ENCODE measurements around the gene MBOAT1.
"Not testable (repeated sequence)": the region's sequence is repeated elsewhere in the genome, so short reads cannot be mapped to it uniquely, and the experiment has no call there.

MBOAT1 gene

GRCh38 chr6:20170455-20171148 lies 41.7 kb downstream of the MBOAT1 start:
- DNase-seq (ENCODE audit: low read depth, low spot score): no peak

- no peak for DNase-seq (ENCODE audit: low read depth, low spot score)
Observed at GRCh38 chr6:20169786-20170185, 42.5 kb downstream of the MBOAT1 start.

- DNase-seq (ENCODE audit: low read depth, low spot score): no peak
Observed at GRCh38 chr6:20169119-20169557, 43.1 kb downstream of the MBOAT1 start.

- DNase-seq (ENCODE audit: low read depth, low spot score): no peak
Observed at GRCh38 chr6:20168690-20169089, 43.6 kb downstream of the MBOAT1 start.

- DNase-seq (ENCODE audit: low read depth, low spot score): no peak
Observed at GRCh38 chr6:20167601-20168000, 44.7 kb downstream of the MBOAT1 start.

GRCh38 chr6:20166210-20166609 lies 46.1 kb downstream of the MBOAT1 start:
- no peak for DNase-seq (ENCODE audit: low read depth, low spot score)

GRCh38 chr6:20162515-20162914 lies 49.8 kb downstream of the MBOAT1 start:
- DNase-seq (ENCODE audit: low read depth, low spot score): no peak

GRCh38 chr6:20160541-20161283 lies 51.6 kb downstream of the MBOAT1 start:
- DNase-seq (ENCODE audit: low read depth, low spot score): no peak

- no peak for DNase-seq (ENCODE audit: low read depth, low spot score)
Observed at GRCh38 chr6:20159781-20160540, 52.3 kb downstream of the MBOAT1 start.

GRCh38 chr6:20159098-20159497 lies 53.2 kb downstream of the MBOAT1 start:
- no peak for DNase-seq (ENCODE audit: low read depth, low spot score)

GRCh38 chr6:20158676-20159075 lies 53.6 kb downstream of the MBOAT1 start:
- DNase-seq (ENCODE audit: low read depth, low spot score): no peak

- no peak for DNase-seq (ENCODE audit: low read depth, low spot score)
Observed at GRCh38 chr6:20156824-20157223, 55.4 kb downstream of the MBOAT1 start.

GRCh38 chr6:20154753-20155152 lies 57.5 kb downstream of the MBOAT1 start:
- DNase-seq (ENCODE audit: low read depth, low spot score): no peak

GRCh38 chr6:20153194-20153593 lies 59.1 kb downstream of the MBOAT1 start:
- DNase-seq (ENCODE audit: low read depth, low spot score): peak; percentile 20

GRCh38 chr6:20148433-20148832 lies 63.8 kb downstream of the MBOAT1 start:
- no peak for DNase-seq (ENCODE audit: low read depth, low spot score)

- DNase-seq (ENCODE audit: low read depth, low spot score): no peak
Observed at GRCh38 chr6:20147469-20147868, 64.8 kb downstream of the MBOAT1 start.

GRCh38 chr6:20146831-20147230 lies 65.4 kb downstream of the MBOAT1 start:
- DNase-seq (ENCODE audit: low read depth, low spot score): not testable (repeated sequence)

- no peak for DNase-seq (ENCODE audit: low read depth, low spot score)
Observed at GRCh38 chr6:20146291-20146690, 66.0 kb downstream of the MBOAT1 start.

- no peak for DNase-seq (ENCODE audit: low read depth, low spot score)
Observed at GRCh38 chr6:20142866-20143265, 69.4 kb downstream of the MBOAT1 start.

- DNase-seq (ENCODE audit: low read depth, low spot score): no peak
Observed at GRCh38 chr6:20141931-20142330, 70.3 kb downstream of the MBOAT1 start.

GRCh38 chr6:20139127-20139963 lies 72.9 kb downstream of the MBOAT1 start:
- DNase-seq (ENCODE audit: low read depth, low spot score): not testable (repeated sequence)

Measured in iPS DF 19.7 (cell line).